Activated effector memory CD4-positive, alpha-beta T cell treated with anti-CD3 and anti-CD28 coated beads, Interleukin-2, amount 50 U/mL, for 16 hours (primary cell): ENCODE data around the gene CBFA2T3.
"Not testable (repeated sequence)": the region's sequence is repeated elsewhere in the genome, so short reads cannot be mapped to it uniquely, and the experiment has no call there.

Source experiments
- DNase-seq: peaks from one replicate; pipeline ENCODE4 v3.0.0-alpha.2; 2020

The CBFA2T3 gene

GRCh38 chr16:88920618-88921590 lies 56.1 kb downstream of the CBFA2T3 start:
- DNase-seq = no peak

GRCh38 chr16:88919936-88920335 lies 57.1 kb downstream of the CBFA2T3 start:
- no peak for DNase-seq

- DNase-seq = not testable (repeated sequence)
These were observed 58.1 kb downstream of the CBFA2T3 start for GRCh38 chr16:88918896-88919295.

- no peak for DNase-seq
These were observed 58.9 kb downstream of the CBFA2T3 start for GRCh38 chr16:88917915-88918627.

- no peak for DNase-seq
These were observed 59.7 kb downstream of the CBFA2T3 start for GRCh38 chr16:88917146-88917914.

GRCh38 chr16:88915639-88916327 lies 61.2 kb downstream of the CBFA2T3 start:
- DNase-seq = no peak

- DNase-seq = no peak
These were observed 62.1 kb downstream of the CBFA2T3 start for GRCh38 chr16:88914750-88915368.

- DNase-seq = no peak
These were observed 63.1 kb downstream of the CBFA2T3 start for GRCh38 chr16:88913870-88914269.

GRCh38 chr16:88913001-88913612 lies 63.9 kb downstream of the CBFA2T3 start:
- DNase-seq = no peak

GRCh38 chr16:88912556-88912955 lies 64.5 kb downstream of the CBFA2T3 start:
- DNase-seq = no peak

GRCh38 chr16:88911946-88912310 lies 65.1 kb downstream of the CBFA2T3 start:
- no peak for DNase-seq

GRCh38 chr16:88911136-88911945 lies 65.7 kb downstream of the CBFA2T3 start:
- DNase-seq = no peak

GRCh38 chr16:88910284-88911135 lies 66.5 kb downstream of the CBFA2T3 start:
- DNase-seq = no peak

GRCh38 chr16:88909431-88910210 lies 67.4 kb downstream of the CBFA2T3 start:
- no peak for DNase-seq

GRCh38 chr16:88908307-88908706 lies 68.7 kb downstream of the CBFA2T3 start:
- no peak for DNase-seq

- no peak for DNase-seq
These were observed 69.2 kb downstream of the CBFA2T3 start for GRCh38 chr16:88907768-88908167.

- no peak for DNase-seq
These were observed 70.4 kb downstream of the CBFA2T3 start for GRCh38 chr16:88906535-88907105.

- DNase-seq = no peak
These were observed 71.0 kb downstream of the CBFA2T3 start for GRCh38 chr16:88906020-88906419.

- no peak for DNase-seq
These were observed 71.4 kb downstream of the CBFA2T3 start for GRCh38 chr16:88905563-88905962.
